Thyroid gland (tissue), 4 donors: Measurements from ENCODE around the gene SNX22.

Experiments
- CTCF ChIP-seq, 6 experiments: fragments of 200-600 bp in 3 of 6; fragments of 450-650 bp in 3 of 6; sonication (generic) in 3 of 6; IDR thresholded peaks; one replicate each; pipeline ENCODE4 v1.5.1; 2016 to 2019; ENCODE audit warnings: antibody characterized with exemption in 6 of 6, mild to moderate bottlenecking in 2 of 6, inconsistent platforms in 1 of 6, moderate library complexity in 1 of 6
- POLR2A ChIP-seq, 2 donors: fragments of 450-650 bp; IDR thresholded peaks; one replicate each; pipeline ENCODE4 v1.6.1; 2017; ENCODE audit warnings: antibody characterized with exemption in 2 of 2, mild to moderate bottlenecking in 2 of 2, moderate library complexity in 1 of 2

DNA sequence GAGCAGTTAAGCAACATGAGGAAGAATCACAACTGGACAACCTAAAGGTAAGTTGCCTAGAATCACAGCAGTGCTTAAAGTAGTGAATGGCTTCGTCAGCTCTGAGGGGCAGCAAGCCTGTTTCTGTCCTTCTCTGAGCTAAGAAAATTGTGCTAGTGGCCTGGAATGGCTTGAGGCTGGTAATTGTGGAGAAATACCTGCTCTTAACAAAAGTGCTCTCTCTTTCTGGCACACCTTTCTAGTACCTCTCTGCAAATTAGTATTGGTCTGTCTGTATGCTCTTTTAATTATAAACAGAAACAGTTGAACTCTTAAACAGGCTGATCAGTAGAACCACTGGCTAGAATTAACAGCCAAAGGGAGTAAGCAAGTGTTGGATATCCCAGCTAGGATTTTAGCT, 44.2 kb upstream of the SNX22 start:
- no peak for TF ChIP-seq CTCF (IDR thresholded peaks at IDR 0.05)
- no peak for TF ChIP-seq POLR2A (IDR thresholded peaks at IDR 0.05)
